Cerebellar nuclear complex (tissue), 1 donor: ENCODE measurements around the gene FANCE.

Experiments
- DNase-seq, 2 experiments: peaks; one replicate each; lab custom pipeline; 2025; lab: John Stamatoyannopoulos, UW

Gene FANCE

GRCh38 chr6:35452183-35453090, at the start of gene FANCE:
FANCE (plus strand) TSS chr6:35452338; CDS start chr6:35452546, 208 bp downstream.
- peak; percentile 50 to 62 for DNase-seq

DNA sequence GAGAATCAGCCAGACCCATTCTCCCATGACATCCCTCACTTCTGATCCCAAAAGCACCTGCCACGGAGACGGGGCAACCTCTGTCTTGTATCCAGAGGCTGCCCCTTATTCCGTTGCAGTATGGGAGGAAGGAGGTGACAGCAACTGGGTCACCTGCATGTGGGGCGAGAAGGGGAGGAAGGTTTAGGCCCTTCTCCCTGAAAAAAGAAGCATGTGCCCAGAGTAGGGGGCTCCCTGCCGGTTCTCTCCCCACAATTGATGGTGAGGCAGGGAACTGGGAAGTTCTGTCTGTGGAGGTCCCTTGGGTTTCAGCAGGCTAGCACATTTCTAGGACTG, 49.3 kb upstream of the FANCE start:
- DNase-seq, result no peak

DNA sequence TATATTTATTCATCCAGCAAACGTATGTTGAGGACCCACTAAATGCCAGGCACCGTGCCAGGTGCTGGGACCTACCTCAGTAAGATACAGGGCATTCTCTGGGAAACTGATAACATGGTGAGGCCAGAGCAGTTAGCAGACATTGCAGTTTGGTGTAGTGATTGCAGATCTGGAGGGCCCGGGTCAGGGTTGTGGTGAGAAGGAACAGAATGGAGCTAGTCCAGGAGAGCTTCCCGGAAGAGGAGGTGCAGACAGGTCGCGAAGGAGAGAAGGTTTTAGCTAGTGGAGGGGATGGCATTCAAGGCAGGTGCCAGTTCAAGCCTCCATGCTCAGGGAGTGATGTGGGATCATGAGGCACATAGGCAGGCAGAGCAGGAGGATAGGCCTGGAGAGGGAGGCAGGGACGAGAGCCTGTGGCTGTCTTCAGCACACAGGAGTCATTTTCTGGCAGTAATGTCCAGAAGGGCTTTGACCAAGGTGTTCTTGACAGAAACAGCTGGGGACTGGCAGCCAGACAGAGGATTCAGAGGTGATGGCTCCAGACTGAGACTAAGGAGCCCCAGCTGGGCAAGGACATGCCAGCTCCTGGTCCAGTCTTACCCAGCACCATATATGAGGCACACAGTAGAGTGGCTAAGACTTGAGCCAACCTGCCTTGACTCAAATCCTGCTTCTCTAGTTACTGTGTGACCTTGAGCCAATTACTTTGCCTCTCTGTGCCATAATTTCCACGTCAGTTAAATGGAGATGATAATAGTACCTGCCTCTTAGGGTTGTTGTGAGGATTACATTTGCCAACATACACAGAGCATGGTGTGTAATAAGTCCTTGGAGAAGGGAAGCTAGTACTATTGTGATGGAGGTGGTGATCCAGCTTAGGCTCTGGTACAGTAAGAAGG, 48.3 kb upstream of the FANCE start:
- DNase-seq, result no peak

DNA sequence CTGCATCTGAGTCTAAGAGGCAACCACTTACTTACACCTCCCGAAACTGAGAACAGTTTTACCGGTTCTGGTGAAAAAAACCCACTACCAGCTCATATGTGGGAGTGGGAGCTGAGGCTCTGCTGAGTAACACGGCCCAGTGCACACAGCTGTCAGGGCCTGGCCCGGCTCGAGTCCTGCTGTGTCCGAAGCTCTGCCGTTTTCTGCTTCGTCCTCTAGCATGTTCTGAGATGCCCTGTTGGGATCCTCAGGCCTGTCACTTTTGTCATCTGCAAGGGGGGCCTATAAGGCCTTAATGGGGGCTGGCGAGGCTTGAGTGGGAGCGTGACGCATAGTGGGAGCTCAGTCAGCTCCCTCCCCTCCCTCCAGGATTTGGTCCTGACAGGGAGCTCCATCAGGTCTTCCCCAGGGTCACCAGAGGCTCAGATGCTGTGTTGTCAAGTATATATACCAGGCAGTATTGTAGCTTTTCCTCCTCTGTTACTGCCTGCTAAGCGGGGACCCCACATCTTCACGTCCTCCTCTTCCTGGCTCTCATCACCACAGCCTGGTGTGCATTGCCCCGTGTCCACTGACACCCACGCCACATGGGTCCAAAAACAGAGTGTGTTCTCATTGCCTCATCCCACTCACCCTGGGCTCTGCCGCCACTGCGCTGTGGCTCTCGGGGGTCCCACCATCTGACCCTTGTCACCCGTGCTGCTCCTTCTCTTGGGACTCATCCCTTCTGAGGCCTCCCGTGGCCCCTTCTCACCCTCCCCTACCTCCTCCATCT, 45.2 kb upstream of the FANCE start:
- DNase-seq, result no peak

DNA sequence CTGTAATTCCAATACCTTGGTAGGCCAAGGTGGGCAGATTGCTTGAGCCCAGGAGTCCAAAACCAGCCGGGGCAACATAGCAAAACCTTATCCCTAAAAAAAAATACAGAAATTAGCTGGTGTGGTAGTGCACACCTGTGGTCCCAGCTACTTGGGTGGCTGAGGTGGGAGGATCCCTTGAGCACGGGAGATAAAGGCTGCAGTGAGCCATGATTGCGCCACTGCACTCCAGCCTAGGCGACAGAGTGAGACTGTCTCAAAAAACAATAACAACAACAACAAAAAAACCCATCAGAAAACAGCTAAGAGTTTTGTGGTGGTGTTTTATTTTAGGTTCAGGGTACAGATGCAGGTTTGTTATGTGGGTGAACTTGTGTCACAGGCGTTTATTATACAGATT, 42.9 kb upstream of the FANCE start:
- DNase-seq, result no peak

- no peak for DNase-seq
These were observed 42.0 kb upstream of the FANCE start for GRCh38 chr6:35410131-35410530.

- DNase-seq, result no peak
These were observed 41.1 kb upstream of the FANCE start for GRCh38 chr6:35411066-35411465.

GRCh38 chr6:35412102-35412501, 40.0 kb upstream of the FANCE start:
- no peak for DNase-seq

DNA sequence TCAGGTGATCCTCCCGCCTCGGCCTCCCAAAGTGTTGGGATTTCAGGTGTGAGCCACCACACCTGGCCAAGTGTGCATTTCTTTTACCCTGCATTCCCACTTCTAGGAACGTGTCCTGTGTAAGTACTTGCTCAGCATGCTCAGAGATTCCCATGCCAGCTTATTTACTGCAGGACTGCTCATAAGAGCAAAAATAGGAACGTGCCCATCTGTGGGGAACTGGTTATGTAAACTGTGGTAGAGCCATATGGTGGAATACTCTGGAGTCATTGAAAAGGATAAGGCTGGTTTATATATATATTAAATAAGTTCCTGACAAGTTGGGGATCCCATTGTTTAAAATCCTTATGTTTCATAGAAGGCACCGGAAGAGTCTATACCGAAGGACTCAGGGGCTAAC, 38.2 kb upstream of the FANCE start:
- DNase-seq, result peak; percentile 19 to 57

DNA sequence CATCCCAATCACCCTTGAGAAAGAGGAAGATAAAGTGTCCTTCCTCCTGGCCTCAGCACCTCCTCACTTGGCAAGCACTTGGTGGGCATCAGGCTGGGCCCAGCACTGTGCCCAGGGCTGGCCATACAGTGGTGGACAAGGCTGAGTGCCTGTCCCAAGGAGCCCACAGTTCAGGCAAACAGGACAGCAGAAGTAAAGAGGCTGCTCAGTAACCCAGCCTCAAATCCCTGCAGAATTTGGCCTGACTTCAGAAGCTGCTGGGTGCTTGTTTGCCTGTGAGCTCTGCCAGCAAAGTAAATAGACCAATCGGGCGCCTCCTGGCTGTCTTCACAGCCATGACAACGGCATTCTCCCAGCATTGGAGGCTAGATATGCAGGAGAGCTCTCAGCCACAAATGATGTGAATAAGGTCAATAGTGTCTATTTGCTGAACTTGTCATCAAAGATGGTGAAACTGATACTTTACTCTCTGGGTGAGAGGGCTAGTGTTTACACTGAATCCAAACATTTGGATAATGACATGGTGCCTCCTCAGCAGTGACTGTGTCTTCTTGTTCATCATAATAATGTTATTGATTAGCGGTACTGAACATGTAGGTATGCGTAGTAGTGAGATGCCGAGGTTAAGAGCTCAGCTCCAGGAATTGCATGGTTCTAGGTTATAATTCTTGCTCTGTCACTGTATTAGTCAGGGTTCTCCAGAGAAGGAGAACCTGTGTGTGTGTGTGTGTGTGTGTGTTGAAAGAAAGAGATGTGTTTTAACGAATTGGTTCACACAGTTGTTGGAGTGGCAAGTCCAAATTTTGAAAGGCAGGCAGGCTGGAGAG, 36.9 kb upstream of the FANCE start:
- peak; percentile 83 to 92 for DNase-seq

DNA sequence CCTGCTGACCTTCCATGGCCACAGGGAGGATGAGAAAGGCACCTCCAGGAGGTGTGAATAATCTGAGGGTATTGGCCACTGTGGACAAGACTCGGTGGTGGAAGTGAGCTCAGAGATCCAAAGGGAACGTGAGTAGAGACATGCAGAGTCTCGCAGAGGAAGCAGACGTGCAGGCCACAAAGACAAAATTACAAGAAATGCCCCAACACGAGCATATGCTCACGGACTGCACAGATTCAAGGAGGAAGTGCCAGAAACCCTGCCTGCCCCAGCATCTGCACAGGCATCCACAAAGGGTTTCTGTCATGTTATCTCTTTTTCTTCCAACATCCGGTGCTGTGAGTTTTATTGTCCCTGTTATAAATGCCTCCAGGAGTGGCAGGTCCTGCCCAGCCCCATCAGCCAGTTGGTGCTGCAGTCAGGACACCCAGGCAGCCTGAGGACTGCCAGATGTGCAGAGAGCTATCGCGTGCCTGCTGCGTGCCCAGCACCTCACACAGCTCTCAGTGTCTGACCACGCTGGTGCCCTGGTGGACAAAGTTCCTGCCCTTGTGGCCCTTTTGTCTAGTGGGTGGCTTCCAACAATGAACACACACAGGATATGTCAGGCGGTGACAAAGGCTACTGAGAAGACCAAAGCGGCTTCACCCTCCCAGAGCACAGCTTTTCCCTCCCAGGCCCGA, 34.0 kb upstream of the FANCE start:
- DNase-seq, result no peak

- DNase-seq, result no peak
These were observed 32.7 kb upstream of the FANCE start for GRCh38 chr6:35419417-35419816.

GRCh38 chr6:35419961-35420360, 32.2 kb upstream of the FANCE start:
- DNase-seq, result no peak

- no peak for DNase-seq
These were observed 26.9 kb upstream of the FANCE start for GRCh38 chr6:35425284-35425683.

GRCh38 chr6:35426074-35426473, 26.1 kb upstream of the FANCE start:
- DNase-seq, result no peak

DNA sequence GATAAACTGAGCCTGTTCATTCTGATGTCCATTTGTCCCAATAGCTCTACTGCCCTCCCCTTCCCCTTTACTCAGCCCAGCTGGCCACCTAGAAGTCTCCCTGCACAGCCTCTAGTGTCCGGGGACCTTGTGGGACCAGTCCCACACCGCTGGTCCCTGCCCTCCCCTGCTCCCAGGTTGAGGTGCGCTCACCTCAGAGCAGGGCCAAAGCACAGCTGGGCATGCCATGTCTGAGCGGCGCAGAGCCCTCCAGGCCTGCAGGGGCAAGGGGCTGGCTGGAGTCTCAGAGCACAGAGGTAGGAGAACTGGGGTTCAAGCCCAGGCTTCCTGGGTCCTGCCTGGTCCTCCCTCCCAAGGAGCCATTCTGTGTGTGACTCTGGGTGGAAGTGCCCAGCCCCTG, 24.7 kb upstream of the FANCE start:
- DNase-seq, result no peak

- DNase-seq, result no peak
These were observed 24.3 kb upstream of the FANCE start for GRCh38 chr6:35427851-35428321.

- no peak for DNase-seq
These were observed 23.6 kb upstream of the FANCE start for GRCh38 chr6:35428421-35429149.

DNA sequence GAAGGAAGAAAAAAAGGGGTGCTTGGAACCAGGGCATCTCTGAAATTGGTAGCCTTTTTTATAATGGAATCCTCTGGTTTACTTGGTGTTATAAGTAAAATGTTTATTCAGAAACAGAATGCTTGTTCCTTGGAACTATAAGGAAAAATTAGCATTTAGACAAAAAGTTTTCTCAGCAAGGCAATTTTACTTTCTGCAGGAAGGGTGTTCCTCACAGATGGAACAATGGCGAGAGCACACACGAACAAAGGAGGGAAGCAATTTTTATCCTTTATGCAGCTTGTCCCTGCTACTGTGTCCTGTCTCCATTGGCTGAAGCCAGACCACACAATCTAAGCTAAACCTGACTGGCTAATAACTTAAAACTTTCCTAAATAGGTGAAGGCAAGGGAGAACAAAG, 22.7 kb upstream of the FANCE start:
- DNase-seq, result no peak

DNA sequence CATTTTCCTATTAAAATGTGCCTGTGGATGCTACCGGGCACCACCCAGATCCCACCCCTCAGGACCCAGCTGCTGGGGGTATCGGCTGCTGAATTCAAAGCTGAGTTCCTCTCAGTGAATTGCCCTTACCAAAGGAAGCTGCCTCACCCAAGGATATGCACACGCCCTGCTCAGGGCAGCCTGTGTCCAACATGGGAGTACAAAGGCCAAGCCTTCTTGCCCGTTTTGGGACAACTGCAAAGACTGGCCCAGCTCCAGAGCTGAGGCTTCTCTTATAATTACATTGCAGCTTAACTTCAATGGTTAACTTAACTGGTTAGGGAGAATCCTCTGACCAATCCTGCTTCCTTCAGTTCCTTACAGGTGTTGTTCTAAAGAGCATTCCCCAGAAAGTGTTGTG, 19.8 kb upstream of the FANCE start:
- DNase-seq, result no peak
